Measurements from ENCODE around the gene PGM2L1.
"Not testable (repeated sequence)": the region's sequence is repeated elsewhere in the genome, so short reads cannot be mapped to it uniquely, and the experiment has no call there.

PGM2L1 gene

DNA sequence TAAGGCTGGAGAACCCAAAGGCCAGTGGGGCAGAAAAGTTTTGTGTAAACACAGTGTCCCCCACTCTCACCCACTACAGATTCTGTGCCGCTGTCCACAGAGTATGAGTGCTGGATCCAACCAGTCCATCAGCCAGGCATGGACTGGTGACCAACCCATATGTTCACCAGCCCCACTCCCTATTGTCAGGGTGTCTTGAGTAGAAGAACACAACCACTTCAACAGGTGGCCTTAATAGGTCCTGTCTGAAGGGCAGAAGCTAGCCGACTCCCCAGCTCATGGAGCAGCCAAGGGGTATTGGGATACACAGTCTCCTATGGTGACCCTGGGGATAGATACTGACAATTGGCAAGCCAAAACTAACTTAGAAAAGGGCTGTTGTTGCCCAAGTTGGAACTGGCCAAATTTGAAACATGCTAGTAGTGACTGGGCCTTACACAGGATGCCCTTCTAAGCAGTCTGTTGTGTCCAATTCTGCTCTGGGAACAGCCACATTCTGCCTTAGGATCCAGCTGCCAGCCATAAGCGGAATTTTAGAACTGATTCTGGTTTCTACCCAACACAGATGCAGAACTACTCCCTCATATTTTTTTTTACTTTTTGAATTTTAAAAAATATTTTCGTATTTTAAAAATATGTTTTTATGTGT, 19.8 kb upstream of the PGM2L1 start:
- TF ChIP-seq ZNF274 (IDR thresholded peaks at IDR 0.05; ENCODE audit: low read depth, low read length), result no peak
- no peak overlapping the region for H3K4me3 ChIP-seq (ENCODE audit: low read length)

DNA sequence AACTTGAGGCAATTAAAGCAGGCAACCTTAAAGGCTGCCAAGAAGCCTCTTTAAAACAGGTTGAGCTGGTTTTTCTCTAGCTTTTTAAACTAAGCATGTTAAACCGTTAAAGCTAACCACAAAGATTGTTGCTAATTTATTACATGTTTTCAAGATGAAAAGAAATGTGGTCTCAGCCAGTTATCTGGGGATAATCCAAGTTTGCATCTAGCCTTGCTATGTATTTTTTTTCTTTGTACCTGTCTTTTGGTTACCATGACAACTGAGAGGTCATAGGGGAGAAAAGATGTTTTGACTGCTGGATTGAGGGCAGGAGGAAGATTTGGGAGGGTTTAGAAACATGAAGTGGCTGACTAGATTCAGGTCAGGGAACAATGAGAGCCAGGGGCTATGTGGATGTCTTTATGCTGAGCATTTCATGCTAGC, 19.2 kb upstream of the PGM2L1 start:
- TF ChIP-seq ZNF274 (IDR thresholded peaks at IDR 0.05; ENCODE audit: low read depth, low read length), result no peak
- no peak overlapping the region for H3K4me3 ChIP-seq (ENCODE audit: low read length)

DNA sequence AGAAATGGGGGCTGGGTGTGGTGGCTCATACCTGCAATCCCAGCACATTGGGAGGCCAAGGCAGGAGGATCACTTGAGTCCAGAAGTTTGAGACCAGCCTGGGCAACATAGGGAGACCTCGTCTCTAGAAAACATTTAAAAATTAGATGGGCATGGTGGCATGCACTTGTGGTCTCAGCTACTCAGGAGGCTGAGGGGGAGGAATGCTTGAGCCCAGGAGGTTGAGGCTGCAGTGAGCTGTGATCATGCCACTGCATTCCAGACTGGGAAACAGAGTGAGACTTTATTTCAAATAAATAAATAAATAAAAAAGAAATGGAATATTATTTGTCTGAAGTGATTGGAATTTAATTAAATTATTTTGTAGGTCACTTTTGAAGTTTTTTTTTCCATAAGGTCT, 18.7 kb upstream of the PGM2L1 start:
- not testable (repeated sequence) for H3K4me3 ChIP-seq (ENCODE audit: low read length)

DNA sequence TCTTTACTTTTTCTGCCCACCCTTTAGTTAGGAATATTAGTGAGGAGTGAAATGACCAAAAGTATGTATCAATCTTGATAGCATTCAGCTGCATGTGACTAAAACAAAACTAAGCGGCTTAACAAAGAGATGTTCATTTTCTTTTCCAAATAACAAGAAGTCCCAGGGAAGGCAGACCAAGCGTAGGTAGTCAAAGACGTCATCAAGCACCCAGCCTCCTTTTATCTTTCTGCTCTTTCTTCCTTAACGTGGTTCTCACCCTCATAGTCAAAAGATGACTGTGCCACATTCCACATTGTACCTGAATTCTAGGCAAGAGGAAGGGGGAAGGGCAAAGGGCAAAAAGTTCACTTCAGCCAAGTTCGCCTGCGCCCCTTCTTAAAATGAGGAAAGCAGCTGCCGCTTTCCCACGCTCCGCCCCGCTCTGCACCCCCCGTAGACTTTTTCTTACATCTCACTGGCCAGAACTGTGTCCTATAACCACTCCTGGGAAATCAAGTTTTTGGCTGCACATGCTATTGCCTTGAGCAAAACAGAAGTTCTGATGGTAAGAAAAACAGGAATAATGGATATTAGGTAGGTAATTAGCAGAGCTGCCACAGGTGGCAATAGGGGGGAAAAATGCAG, 14.6 kb upstream of the PGM2L1 start:
- TF ChIP-seq ZNF274 (IDR thresholded peaks at IDR 0.05; ENCODE audit: low read depth, low read length), result no peak
- no peak overlapping the region for H3K4me3 ChIP-seq (ENCODE audit: low read length)

DNA sequence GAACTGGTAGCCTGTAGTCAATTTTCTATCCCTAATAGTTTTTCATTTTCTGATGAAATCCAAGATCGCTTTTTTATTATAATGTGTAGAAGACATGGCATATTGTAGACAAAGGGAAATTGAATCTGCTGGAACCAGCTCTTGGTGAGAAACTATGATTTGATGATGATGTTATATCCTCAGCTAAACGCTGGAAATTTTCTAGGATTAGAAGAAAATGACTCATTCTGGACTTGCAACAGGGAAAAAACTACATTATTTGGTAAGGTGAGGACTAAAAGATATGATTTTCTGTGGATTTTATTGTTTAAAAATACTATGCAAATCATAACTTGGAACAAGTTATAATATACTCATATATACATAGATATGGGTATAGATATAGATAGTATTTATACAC, 14.1 kb upstream of the PGM2L1 start:
- H3K4me3 ChIP-seq (ENCODE audit: low read length), result no peak overlapping the region
- TF ChIP-seq ZNF274 (IDR thresholded peaks at IDR 0.05; ENCODE audit: low read depth, low read length), result no peak

DNA sequence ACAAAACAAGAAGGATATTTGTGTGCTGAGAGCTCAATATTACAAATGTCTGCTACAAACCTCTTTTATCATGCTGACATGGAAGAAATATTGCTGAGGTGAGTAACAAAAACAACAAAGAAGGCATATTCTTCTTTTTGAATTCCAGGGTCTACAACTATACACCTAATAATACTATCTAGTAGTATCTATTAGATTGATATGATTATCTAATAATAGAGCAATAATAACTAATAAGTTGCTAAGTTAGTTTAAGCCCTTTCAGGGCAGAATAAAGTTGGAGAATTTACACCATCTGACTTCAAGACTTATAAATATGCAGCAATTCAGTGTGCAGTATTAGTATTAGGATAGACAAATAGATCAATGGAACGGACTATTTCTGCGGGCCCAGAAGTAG, 11.4 kb upstream of the PGM2L1 start:
- TF ChIP-seq ZNF274 (IDR thresholded peaks at IDR 0.05; ENCODE audit: low read depth, low read length), result no peak

DNA sequence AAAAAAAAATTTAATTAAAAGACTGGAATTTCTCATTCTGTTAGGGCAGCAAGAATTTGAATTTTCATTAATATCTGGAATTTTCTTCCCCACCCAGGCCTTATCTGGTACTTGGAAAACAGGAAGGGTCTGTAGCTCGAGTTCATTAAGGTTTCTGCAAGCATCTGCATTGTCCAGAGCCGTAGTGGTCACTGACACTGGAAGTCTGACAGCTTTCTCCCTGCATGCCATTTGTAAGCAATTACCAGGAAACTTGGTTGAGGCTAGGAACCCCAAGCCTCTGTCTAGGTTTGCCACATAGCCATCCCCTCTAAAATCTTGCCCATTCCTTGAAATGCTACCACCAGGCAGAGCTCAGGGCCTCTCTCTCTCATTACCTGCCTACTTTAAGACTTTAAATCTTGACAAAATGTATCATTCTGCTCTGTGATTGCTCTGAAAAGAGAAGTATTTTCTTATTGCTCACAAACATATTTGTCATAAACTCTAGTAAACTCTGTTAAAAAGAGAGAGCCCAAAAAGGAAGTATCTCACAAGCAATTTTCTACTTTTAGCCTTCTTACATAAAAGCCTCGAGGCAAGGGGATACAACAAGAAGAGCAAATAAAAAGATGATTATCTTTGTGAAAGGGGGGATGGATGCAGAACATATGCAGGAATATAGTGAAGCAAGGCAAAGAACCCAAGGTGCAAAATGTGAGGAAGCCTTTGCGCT, 5.5 kb upstream of the PGM2L1 start:
- H3K4me3 ChIP-seq (ENCODE audit: low read length), result no peak overlapping the region
- TF ChIP-seq ZNF274 (IDR thresholded peaks at IDR 0.05; ENCODE audit: low read depth, low read length), result no peak

More for the DNA sequence above, 11.4 kb upstream of the PGM2L1 start:
- H3K4me3 ChIP-seq (ENCODE audit: low read length), result no peak overlapping the region

DNA sequence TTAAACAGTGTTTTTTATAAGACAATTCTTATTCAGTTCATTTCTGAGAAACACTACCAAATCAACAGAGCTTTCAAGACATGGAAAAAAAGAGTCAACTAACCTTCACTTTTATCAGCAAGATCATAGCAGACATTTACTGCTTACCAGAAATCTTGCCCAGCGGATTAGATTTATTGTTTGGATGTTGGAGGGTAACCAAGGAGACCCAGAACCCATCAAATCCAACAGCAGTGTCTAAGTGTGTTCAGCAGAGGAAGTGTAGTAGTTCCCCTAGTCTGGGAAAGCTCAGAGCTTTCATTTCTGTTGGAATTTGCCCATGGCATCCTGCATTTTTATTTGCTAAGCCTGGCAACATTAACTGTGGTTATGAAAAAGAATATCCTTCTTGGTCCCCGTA, 2.4 kb upstream of the PGM2L1 start:
- H3K4me3 ChIP-seq (ENCODE audit: low read length), result no peak overlapping the region
- TF ChIP-seq ZNF274 (IDR thresholded peaks at IDR 0.05; ENCODE audit: low read depth, low read length), result no peak

DNA sequence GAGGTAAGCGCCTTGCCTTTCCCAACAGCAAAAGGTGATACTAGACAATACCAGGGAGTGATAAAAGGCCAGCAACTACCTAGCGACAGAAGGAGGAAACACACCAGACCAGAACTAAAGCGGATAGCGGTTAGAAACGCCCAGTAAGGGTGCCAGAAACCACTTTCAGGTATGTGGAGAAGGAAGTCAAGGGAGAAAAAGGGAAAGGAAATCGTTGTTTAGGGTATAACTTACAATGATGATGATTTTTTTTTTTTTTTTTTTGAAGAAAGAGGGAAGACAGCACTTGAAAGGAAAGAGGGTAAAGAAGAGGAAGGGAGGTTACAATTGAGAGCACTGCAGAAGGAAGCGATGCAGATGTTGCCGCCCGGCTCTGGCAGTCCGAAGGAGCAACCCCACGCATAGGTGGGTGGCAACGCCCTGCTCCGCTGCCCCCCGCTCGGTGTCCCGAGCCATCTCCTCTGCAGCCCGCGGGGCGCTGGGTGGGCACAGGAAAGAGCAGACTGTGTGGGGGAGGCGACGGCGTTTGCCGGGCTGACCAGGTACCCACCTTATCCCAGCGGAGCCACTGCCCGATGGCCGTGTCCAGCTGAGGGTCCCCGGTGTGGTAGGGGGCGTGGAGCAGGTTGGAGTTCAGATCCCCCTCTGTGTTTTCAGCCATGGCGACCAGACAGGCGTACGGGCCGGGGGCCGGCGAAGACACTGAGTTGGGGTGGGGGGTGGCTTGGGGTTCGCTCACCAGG, 561 bp downstream of the PGM2L1 start:
- H3K4me3 ChIP-seq (ENCODE audit: low read length), result peak overlapping the region; percentile 87

DNA sequence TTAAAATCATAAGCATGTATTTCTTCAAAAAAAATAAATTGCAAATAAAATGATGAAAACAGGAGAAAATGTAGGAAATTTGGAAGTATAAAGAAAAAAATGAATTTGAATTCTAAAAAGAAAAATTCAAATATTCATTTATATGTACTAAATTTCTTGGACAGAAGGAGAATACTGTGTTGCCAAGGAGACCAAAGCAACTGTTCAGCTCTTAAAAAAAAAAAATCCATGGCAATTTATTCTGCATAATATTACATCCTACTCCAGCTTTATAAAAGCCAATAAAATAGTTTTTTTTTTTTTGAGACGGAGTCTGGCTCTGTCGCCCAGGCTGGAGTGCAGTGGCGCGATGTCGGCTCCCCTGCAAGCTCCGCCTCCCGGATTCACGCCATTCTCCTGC, 6.0 kb downstream of the PGM2L1 start:
- no peak for TF ChIP-seq ZNF274 (IDR thresholded peaks at IDR 0.05; ENCODE audit: low read depth, low read length)
- H3K4me3 ChIP-seq (ENCODE audit: low read length), result no peak overlapping the region

More for the DNA sequence above, 561 bp downstream of the PGM2L1 start:
- no peak for TF ChIP-seq ZNF274 (IDR thresholded peaks at IDR 0.05; ENCODE audit: low read depth, low read length)

DNA sequence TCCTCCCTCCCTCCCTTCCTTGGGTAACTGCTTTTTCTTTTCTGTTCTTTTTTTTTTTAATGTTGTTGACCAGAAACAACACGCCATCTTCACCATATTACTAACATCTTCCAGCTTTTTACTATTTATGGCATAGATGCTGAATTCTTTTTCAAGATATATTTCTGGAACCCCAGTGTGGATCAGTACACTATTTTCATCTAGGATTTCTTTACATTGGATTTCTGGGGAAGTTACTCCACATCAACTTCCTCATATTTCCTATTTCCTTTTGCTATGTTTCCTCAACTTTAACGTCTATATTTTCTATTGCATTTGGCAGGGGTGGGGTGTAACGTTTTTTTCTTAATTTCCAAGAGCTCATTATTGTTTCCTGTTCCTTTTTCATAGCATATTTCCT, 7.0 kb downstream of the PGM2L1 start:
- TF ChIP-seq ZNF274 (IDR thresholded peaks at IDR 0.05; ENCODE audit: low read depth, low read length), result no peak
- no peak overlapping the region for H3K4me3 ChIP-seq (ENCODE audit: low read length)

DNA sequence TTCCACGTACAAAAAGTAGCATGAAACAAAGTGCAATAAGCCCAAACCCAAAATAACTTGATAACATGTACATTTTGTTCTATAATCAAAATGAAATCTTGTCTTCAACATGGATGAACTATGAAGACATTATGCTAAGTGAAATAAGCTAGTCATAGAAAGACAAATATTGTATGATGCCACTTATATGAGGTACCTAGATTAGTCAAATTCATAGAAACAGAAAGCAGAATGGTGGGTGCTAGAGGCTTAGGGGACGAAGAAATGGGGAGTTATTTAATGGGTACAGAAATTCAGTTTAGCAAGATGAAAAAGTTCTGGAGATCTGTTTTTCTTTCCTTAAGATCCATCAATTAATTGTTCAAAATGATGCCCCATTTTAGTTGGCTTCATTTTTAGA, 7.5 kb downstream of the PGM2L1 start:
- TF ChIP-seq ZNF274 (IDR thresholded peaks at IDR 0.05; ENCODE audit: low read depth, low read length), result no peak

DNA sequence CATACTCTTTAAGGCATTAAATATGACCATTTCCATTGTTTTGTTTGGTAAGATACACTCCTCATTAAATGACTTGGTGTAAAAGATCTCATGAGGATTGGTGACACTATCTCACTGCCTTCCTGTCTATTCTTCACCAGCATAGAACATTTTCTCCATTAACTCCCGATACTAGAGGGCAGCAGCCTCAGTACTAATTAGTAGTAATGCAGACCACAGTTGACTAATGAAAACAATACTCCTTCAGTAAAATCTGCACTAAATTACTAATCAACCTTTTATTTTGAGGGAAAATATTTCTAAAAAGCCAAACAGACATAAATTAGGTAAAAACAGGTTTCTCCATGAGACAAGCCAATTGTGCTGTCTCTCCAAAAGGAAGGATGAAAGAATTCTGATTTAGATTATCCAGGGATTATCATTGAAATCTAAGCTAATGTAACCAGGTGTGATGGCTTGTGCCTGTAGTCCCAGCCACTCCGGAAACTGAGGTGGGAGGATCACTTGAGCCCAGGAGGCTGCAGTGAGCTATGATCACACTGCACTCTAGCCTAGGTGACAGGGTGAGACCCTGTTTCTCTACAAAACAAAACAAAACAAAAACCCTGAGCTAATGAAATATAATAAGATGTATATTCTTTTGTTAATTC, 9.4 kb downstream of the PGM2L1 start:
- H3K4me3 ChIP-seq (ENCODE audit: low read length), result no peak overlapping the region
- TF ChIP-seq ZNF274 (IDR thresholded peaks at IDR 0.05; ENCODE audit: low read depth, low read length), result no peak

More for the DNA sequence above, 7.5 kb downstream of the PGM2L1 start:
- H3K4me3 ChIP-seq (ENCODE audit: low read length), result no peak overlapping the region

DNA sequence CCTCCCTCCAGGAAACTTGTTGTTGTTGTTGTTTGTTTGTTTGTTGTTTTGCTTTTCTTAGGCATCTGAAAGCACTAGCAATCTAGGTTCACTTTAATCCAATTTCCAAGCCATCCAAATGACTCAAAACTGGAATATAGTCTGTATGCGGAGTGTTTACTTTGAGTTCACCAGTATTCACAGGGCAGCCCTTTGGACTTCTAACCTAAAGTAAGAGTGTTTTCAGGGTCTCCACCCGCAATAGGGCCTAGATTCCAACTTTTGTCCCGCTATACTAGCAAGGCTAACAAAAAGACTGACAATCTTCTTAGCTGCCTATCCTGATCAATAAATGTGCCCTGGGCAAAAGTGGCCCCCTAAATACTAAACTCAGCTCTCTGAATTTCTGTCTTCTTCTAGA, 13.6 kb downstream of the PGM2L1 start:
- no peak overlapping the region for H3K4me3 ChIP-seq (ENCODE audit: low read length)
- no peak for TF ChIP-seq ZNF274 (IDR thresholded peaks at IDR 0.05; ENCODE audit: low read depth, low read length)
